Activated CD4-positive, alpha-beta T cell treated with anti-CD3 and anti-CD28 coated beads, Interleukin-2, amount 50 U/mL, for 48 hours (primary cell): Measurements from ENCODE around the gene SDHA.
"Not testable (repeated sequence)": the region's sequence is repeated elsewhere in the genome, so short reads cannot be mapped to it uniquely, and the experiment has no call there.

Experiments
- DNase-seq, 2 experiments: peaks; one replicate each; pipeline ENCODE4 v3.0.0-alpha.2; 2020

SDHA gene

DNA sequence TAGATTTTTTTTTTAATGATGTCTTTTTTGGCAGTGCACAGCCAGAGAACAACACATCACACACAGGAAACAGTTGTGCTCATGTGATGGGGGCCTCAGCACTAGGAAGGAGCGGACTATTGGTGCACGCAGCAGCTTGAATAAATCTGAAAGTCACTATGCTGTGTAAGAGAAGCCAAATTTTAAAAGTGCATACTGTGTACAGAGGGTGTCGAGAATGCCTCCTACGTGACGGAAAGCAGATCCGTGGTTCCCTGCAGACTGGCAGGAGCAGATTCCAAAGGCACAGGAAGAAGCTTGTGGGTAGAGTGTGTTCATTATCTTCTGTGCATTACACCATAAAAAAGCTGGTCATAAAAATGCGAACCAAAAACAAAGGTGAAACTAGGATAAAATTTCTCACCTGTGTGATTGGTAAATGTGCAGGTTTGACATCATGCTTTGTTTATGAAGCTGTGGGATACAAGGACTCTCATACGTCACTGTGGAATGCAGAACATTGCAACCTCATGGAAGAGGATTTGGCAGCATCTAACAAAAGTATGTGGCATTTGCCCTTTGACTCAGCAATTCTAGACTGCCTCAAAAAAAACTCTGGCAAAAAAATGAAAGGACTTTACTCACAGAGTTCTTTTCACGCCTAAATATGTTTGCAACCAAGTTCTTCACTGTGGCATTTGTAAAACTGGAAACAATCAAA is 45.3 kb downstream of the SDHA start:
- not testable (repeated sequence) for DNase-seq

DNA sequence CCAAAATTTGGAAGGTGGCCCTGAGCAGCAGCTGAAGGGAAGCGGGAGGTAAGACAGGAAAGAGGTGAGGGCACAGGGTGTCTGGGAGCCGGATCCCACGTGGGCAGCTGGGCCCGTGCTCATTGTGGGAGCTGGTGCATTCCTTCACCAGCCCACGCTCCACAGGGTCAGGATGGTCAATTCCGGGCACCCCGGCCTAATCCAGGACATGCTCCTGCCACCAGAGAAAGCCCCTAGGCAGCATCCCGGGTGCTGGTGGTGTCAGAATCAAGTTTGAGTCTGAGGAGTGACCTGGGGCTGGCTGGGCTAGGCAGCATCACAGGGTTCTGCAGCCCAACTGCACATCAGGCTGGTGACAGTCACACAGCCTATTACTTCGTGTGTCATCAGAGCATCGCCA is 46.2 kb downstream of the SDHA start:
- no peak for DNase-seq

- not testable (repeated sequence) for DNase-seq
Measured at GRCh38 chr5:266311-267026, 48.3 kb downstream of the SDHA start.

- no peak for DNase-seq
Measured at GRCh38 chr5:267716-268115, 49.6 kb downstream of the SDHA start.

DNA sequence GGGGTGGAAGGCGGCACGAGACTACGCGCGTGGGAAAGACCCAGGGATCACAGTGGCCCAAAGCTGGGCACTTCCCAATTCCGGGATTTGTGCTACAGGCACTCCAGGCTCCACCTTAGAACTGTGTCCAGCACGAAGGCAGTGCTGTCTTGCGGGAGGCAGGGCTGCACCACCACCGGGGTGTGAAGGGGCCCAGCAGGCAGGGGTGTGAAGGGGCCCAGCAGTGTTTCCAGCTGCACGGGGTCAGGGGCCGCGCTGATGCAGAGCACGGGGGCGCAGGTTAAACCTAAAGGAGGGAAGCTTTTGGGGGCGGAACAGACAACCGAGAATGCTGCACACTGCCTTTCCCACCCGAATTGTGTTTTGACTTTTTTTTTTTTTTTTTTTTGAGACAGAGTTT is 52.2 kb downstream of the SDHA start:
- DNase-seq = no peak

DNA sequence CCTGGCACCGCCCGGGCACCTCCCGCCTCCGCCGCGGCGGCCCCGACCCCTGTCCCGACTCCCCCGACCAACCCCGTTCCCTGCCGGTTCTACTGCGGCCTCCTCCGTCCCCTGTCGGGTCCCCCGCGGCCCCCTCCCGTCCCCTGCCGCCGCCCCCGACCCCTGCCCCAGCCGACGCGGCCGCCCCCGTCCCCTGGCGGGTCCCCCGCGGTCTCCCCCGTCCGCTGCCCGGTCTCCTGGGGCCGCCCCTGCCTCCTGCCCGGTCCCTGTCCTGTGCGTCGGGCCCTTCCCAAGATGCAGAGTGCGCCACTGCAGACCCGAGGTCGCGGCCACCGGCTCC is 53.7 kb downstream of the SDHA start:
- not testable (repeated sequence) for DNase-seq

DNA sequence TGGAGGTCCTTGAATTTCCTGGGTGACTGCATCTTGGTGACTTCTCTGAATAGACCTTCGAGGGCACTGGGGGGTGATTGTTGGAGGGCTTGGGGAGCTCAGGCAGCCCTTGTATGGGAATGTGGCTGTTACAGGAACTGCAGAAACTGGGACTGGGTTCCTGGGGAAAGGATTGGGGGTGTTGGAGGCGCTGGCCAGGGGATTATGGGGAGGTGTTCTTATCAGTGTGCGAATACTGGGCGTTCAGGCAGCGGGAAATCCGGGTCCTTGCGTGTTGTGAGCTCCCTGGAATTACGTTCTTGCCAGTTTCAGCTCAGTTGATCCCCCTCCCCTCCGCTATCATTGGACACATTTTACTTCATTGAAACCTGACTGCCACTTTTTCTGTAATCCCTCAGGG is 55.0 kb downstream of the SDHA start:
- DNase-seq = not testable (repeated sequence)

- not testable (repeated sequence) for DNase-seq
Measured at GRCh38 chr5:273491-273890, 55.4 kb downstream of the SDHA start.

DNA sequence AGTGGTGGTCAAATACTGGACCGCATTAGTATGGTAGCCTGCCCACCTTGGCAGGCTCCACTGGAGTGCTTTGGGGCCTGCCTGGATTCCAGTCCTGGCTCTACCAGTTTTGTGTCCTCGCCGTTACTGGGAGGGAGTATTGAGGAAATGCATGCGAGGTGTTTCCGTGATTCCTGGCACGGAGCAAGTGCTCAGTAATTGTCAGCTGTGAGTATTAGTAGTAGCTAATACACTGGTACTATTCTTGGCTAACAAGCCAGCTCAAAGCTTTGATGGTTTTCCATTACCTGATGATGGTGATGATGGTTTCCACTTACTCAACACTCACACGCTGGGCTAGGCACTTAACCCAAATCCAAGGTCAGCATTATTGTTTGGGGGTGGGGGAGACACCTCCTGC is 56.2 kb downstream of the SDHA start:
- not testable (repeated sequence) for DNase-seq

GRCh38 chr5:278646-279045 is 60.5 kb downstream of the SDHA start:
- no peak for DNase-seq

GRCh38 chr5:279051-279665 is 61.0 kb downstream of the SDHA start:
- DNase-seq = not testable (repeated sequence)

DNA sequence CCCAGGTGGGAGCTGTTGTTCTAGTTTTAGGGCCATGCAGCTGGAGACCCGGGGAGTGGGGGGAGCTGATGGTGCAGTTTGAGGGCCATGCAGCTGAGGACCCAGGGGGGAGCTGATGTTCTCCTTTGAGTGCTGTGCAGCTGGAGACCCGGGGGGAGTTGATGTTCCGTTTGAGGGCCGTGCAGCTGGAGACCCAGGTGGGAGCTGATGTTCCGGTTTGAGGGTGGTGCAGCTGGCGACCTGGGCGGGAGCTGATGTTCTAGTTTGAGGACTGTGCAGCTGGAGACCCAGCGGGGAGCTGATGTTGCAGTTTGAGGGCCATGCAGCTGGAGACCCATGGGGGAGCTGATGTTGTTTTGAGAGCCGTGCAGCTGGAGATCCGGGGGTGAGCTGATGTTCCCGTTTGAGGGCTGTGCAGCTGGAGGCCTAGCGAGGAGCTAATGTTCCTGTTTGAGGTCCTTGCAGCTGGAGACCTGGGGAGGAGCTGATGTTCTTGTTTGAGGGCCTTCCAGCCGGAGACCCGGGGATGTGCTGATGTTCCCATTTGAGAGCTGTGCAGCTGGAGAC is 68.0 kb downstream of the SDHA start:
- DNase-seq = no peak

DNA sequence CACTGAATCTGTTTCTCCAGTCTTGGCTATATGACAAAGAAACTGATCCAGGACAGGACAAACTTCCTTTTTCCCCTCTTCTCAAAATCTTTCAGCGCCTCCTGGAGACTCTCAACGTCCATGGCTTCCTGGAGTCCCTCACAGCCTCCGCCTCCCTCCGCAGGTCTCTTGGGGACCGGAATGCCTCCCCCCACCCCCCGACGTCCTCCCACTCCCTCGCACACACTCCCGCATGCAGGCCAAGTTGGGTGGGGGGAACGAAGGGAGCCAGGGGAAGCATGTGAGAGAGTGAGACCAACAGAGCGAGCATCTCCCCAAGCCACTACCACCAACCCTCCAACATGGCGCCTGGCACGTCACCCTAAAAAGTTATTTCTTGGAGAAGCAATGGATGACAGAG is 72.1 kb downstream of the SDHA start:
- not testable (repeated sequence) for DNase-seq

GRCh38 chr5:291345-291744 is 73.2 kb downstream of the SDHA start:
- DNase-seq = not testable (repeated sequence)

GRCh38 chr5:294788-295187 is 76.7 kb downstream of the SDHA start:
- DNase-seq = not testable (repeated sequence)

DNA sequence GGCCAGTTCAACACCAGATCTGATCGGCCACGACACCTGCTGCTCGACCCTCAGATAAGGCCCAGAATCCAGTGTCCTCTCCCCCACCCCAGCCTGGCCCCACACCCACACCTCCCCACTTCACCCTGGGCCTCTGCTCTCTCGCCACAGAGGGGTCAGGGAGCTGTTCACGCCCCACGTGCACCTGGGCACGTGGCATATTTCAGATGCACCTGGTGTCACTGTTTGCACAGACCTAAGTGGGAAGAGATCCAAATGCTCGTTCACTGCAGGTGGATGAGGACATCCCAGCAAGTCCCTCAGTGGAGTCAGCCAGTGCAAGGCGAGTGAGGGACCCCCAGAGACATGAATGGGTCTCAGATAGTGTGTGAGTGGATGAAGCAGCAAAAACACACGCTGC is 78.1 kb downstream of the SDHA start:
- not testable (repeated sequence) for DNase-seq

GRCh38 chr5:296954-297353 is 78.8 kb downstream of the SDHA start:
- not testable (repeated sequence) for DNase-seq

DNA sequence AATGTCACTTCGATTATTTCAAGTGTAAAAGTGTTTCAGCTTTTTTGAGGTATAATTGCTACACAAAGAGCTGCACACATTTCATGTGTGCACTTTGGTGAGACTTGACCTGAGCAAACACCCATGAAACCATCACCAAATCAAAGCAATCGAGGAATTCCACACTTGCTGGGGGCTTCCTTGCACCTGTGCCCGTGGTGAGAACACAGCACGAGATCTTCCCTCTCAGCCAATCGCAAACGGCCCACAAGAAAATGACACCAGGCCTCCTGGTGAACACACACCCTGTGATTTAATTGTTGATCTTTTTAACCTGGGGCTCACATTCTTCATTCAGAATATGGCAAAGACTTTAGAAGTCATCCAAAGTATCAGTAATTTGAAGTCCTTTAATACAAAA is 79.3 kb downstream of the SDHA start:
- DNase-seq = not testable (repeated sequence)

DNA sequence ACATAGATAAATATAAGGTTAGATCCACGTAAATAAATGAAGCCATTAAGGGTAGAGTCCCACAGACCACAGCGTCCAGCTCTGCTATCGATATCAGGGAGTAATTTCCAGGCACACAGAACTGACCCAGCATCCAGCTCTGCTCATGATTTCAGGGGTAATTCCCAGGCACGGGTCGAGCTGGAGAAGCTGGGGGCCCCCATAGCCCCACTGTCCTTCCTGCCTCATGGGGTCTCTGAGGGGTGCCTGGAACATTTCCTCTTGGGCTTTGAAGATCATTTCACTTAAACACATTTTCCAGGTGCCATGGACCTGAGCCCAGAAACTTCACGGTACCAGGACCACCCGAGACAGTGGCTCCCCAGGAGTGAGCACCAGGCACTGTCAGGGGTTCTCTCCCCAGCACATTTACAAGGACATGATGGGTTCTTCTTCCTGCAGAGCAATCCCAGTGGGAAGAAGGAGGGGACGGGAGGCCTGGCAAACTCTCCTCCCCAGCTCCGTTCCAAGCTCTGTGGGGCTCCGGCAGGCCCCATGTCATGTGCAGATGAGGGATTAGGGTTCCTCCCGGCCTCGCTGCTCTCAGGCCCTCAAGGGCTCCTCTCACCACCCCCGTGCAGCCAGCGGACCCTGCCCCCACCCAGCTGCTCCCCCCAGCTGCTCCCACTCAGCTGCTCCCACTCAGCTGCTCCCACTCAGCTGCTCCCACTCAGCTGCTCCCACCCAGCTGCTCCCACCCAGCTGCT is 80.0 kb downstream of the SDHA start:
- DNase-seq = not testable (repeated sequence)

DNA sequence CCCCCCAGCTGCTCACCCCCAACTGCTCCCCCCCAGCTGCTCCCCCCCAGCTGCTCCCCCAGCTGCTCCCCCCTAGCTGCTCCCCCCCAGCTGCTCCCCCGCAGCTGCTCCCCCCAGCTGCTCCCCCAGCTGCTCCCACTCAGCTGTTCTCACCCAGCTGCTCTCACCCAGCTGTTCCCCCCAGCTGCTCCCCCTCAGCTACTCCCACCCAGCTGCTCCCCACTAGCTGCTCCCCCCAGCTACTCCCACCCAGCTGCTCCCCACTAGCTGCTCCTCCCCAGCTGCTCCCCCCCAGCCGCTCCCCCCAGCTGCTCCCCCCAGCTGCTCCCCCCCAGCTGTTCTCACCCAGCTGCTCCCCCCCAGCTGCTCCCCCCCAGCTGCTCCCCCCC is 80.6 kb downstream of the SDHA start:
- DNase-seq = no peak

DNA sequence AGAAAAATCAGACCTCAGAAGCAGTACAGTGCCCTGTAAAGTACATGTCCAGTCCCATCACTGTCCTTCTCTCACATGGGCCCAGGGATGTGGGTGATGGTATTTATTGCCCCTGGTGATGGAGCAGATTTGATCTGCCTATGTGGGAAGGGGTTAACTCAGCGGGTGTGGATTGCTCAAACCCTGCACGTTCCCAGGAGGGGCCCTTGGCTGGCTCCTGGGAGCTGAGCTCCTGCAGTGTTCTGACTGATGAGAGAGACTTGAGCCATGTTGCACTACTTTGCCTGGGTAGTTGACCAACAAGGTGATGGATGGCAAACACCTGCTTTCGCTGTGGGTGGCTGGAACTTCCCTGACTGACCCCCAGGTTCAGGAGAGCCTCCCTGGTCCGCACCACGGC is 81.8 kb downstream of the SDHA start:
- DNase-seq = not testable (repeated sequence)

DNA sequence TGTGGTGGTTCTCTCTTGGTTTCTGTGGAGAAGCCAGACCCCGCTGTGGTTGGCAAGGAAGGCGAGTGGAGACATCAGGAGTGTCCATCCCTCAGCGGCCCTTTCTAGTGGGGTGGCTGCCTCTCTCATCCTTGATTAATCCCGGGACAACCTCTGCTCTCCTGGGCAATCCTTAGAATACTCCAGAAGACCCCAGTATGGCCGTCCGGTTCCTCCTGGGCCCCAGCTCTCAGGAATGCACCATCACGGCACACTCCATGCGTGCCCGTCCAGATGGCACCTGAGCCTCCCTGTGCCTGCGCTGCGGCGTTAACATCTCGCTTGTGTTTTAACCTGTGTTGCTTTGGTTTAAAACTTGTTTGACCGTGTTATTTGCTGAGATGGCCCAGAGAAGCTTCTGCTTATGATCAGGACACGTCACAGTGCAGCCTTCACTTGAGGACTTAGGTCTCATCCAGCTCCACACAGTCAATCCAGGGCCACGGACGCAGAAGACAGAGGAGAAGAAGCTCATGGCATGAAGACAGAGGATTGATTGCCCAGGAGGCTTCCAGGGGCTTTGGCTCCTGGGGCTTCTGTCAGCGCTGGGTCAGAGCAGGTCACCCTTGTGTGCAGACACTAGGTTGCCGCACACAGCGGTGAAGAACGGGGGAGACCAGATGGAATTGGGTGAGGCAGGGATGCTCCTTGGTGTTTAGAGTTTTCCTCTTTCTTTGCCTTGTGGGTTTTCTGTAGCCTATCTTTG is 82.7 kb downstream of the SDHA start:
- not testable (repeated sequence) for DNase-seq
